Fibroblast of villous mesenchyme (primary cell): ENCODE results near the gene SLX4IP. TPM values are rescaled to one million over a fixed set of nuclear protein-coding genes. Genes with fewer than 3 reads are reported as not detected.
"Not testable (repeated sequence)": the region's sequence is repeated elsewhere in the genome, so short reads cannot be mapped to it uniquely, and the experiment has no call there.

Source experiments
- DNase-seq: peaks from one replicate; pipeline ENCODE4 v3.0.0-alpha.2; 2010; ENCODE audit warnings: low read depth
- H3K4me3 ChIP-seq: 2 replicates; pipeline ENCODE4 v1.5.1; 2011; ENCODE audit warnings: low read depth, mild to moderate bottlenecking, low read length
- total RNA-seq: library from RNA; depleted of rRNA; stranded (reverse); fragments of >200 nt; gene quantifications from 2 replicates; pipeline ENCODE4 v1.2.3, GENCODE V29; 2012
- TF ChIP-seq, protein P1 (sequence below): IDR thresholded peaks from 2 replicates; pipeline ENCODE4 v1.5.1; 2012; ENCODE audit warnings: low read depth, mild to moderate bottlenecking, low read length; ENCODE audit not compliant: insufficient read depth

Gene SLX4IP
- total RNA-seq, 1 donor: 5.6 TPM

DNA sequence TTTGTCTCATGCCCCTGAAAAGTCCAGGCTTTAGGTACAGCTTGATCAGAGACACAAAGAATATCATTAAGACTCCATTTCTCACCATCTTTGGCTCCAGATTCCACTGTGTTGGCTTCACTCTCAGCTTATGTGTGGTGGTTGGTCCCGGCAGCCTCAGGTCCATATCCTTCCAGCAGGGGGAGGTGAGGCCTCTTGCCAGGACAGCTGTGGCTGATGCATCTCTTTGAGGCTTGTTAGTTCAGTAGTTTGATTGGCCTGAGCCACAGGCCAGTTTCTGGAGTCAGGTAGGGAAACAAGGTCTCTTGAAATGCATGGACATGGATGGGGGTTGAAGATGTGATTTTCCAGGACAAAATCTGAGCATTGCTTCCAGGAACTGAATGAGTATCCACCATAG, 176.3 kb downstream of the SLX4IP start:
- TF ChIP-seq, protein P1, sequence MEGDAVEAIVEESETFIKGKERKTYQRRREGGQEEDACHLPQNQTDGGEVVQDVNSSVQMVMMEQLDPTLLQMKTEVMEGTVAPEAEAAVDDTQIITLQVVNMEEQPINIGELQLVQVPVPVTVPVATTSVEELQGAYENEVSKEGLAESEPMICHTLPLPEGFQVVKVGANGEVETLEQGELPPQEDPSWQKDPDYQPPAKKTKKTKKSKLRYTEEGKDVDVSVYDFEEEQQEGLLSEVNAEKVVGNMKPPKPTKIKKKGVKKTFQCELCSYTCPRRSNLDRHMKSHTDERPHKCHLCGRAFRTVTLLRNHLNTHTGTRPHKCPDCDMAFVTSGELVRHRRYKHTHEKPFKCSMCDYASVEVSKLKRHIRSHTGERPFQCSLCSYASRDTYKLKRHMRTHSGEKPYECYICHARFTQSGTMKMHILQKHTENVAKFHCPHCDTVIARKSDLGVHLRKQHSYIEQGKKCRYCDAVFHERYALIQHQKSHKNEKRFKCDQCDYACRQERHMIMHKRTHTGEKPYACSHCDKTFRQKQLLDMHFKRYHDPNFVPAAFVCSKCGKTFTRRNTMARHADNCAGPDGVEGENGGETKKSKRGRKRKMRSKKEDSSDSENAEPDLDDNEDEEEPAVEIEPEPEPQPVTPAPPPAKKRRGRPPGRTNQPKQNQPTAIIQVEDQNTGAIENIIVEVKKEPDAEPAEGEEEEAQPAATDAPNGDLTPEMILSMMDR: peak; percentile 79
- DNase-seq: peak; percentile 66

GRCh38 chr20:10613426-10613825, 178.3 kb downstream of the SLX4IP start:
- H3K4me3 ChIP-seq, DNase-seq: not testable (repeated sequence)

More for the DNA sequence above, 176.3 kb downstream of the SLX4IP start:
- no peak overlapping the region for H3K4me3 ChIP-seq

DNA sequence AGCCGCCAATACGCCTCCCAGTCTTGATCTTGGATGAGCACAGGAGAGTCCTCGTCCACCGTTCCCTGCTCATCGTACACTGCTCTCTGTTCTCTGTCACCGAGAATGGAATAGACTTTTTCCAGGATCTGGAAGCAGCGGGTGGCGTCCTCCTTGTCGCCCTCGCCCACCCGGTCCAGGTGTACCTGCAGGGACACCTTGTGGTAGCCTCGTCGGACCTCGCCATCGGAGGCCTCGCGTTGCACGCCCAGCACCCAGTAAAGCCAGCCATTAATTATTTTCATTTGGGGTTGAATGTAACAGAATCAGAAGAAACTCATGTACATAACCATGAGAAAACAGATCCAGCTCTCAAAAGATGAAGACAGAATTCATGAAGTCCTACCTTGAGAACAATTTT, 178.8 kb downstream of the SLX4IP start:
- TF ChIP-seq, protein P1: no peak
- DNase-seq: no peak
- H3K4me3 ChIP-seq: no peak overlapping the region

DNA sequence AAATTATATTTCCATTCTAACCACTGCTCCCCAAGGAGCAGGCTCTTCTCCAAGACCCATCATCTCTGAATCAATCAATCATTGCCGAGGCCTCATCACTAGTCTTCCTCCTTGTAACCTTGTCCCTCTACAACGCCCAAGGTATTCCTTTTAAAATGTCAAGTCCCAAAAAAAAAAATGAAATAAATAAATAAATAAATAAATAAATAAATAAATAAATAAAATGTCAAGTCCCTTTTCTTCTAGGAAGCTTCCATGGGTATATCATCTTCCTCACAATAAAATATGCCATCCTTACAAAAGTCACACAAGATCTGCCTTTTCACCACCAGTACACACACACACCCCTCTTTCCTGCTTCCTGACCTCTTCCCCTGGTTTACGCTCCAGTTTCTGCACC, 181.1 kb downstream of the SLX4IP start:
- no peak overlapping the region for H3K4me3 ChIP-seq
- TF ChIP-seq, protein P1: no peak
- DNase-seq: no peak

DNA sequence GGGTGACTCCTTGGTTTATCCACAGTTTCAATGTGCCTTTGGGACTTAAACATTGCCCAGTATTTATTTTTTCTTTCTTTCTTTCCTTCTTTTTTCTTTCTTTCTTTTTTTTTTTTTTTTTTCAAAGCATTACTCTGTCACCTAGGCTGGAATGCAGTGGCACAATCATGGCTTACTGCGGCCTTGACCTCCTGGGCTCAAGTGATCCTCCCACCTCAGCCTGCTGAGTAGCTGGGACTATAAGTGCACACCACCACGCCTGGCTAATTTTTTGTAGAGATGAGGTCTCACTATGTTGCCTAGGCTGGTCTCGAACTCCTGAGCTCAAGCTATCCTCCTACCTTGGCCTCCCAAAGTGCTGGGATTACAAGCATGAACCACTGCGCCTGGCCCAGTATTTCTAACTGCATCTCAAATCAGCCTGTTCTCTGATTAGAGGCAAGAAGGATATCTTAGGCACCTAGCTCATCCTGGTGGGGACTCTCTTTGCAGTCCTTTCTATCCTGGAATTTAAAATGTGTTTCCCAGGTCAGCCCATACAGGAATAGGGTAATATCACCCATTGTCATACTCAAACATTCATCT, 182.5 kb downstream of the SLX4IP start:
- H3K4me3 ChIP-seq, DNase-seq: not testable (repeated sequence)

DNA sequence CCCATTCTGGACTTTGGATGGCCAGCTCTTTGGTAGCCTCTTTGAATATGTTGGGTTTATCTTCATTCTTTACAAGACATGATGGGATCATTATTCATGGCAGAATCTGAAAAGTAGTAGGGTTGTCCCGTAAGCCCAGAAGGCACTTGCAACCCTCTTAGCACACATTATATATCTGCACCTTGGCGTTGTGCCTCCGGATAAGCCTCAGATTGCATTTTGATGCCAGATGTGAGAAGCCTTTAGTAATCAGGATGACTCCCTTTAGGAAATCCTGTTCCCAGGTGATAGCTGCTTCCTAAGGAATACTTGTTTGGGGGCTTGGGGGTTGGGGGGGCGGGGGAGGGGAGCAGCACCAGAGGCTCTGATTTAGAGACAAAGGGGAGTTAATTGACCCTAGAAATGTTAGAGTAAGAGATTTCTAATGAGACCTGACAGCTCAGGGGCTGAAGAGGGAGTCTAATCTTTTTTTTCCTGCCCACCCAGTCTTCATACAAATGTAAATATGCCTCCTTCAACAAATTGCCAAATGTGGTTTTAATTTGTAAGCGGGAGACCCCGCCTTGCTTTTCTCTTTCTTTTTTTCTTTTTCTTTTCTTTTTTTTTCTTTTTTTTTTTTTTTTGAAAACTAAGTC, 183.6 kb downstream of the SLX4IP start:
- peak; percentile 57 for DNase-seq
- TF ChIP-seq, protein P1: no peak
- H3K4me3 ChIP-seq: no peak overlapping the region

DNA sequence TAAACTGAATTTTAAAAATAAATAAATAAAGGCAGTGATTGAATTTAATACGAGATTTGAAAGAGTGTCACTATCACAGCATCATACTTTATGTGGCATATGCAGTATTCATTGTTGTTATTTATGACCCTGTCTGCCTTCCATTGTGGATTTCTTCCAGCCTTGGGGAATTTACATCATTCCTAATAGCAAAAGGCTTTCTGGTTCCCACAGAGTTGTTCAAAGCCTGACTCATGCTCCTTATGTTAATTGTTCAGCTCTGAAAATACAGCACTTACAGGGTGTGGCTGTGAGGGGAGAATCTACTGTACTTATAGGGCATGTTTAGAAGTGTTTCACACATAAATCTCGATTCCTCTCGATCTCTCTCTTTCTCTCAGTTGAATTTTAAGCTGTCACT, 184.3 kb downstream of the SLX4IP start:
- TF ChIP-seq, protein P1: no peak

GRCh38 chr20:10621149-10621548, 186.0 kb downstream of the SLX4IP start:
- DNase-seq: no peak
- TF ChIP-seq, protein P1: no peak
- H3K4me3 ChIP-seq: no peak overlapping the region

More for the DNA sequence above, 184.3 kb downstream of the SLX4IP start:
- H3K4me3 ChIP-seq: no peak overlapping the region
- peak; percentile 96 for DNase-seq
